Upper lobe of left lung (tissue), 4 donors: ENCODE results near the gene SSC5D.

Experiments
- EP300 ChIP-seq, 4 donors: sonication (generic); formaldehyde crosslinking; IDR thresholded peaks; one replicate each; pipeline ENCODE4 v1.5.1; 2017; ENCODE audit warnings: antibody characterized with exemption in 4 of 4, control low read depth in 2 of 4
- POLR2A ChIP-seq, 4 donors: fragments of 450-650 bp; IDR thresholded peaks; one replicate each; pipeline ENCODE4 v1.5.1; 2016 to 2017; ENCODE audit warnings: antibody characterized with exemption in 4 of 4, mild to moderate bottlenecking in 2 of 4
- POLR2AphosphoS5 ChIP-seq, 2 donors: sonication (generic); formaldehyde crosslinking; IDR thresholded peaks; one replicate each; pipeline ENCODE4 v1.5.1; 2017; ENCODE audit warnings: antibody characterized with exemption in 2 of 2
- TF ChIP-seq, protein P1 (sequence below), 6 experiments: fragments of 450-650 bp in 4 of 6; fragments of 200-600 bp in 2 of 6; sonication (generic) in 2 of 6; IDR thresholded peaks; one replicate each; pipeline ENCODE4 v1.5.1; 2016 to 2019; ENCODE audit warnings: antibody characterized with exemption in 6 of 6

- no peak for TF ChIP-seq POLR2A (IDR thresholded peaks at IDR 0.05)
- TF ChIP-seq, protein P1, sequence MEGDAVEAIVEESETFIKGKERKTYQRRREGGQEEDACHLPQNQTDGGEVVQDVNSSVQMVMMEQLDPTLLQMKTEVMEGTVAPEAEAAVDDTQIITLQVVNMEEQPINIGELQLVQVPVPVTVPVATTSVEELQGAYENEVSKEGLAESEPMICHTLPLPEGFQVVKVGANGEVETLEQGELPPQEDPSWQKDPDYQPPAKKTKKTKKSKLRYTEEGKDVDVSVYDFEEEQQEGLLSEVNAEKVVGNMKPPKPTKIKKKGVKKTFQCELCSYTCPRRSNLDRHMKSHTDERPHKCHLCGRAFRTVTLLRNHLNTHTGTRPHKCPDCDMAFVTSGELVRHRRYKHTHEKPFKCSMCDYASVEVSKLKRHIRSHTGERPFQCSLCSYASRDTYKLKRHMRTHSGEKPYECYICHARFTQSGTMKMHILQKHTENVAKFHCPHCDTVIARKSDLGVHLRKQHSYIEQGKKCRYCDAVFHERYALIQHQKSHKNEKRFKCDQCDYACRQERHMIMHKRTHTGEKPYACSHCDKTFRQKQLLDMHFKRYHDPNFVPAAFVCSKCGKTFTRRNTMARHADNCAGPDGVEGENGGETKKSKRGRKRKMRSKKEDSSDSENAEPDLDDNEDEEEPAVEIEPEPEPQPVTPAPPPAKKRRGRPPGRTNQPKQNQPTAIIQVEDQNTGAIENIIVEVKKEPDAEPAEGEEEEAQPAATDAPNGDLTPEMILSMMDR (IDR thresholded peaks at IDR 0.05): no peak
- no peak for TF ChIP-seq POLR2AphosphoS5 (IDR thresholded peaks at IDR 0.05)
- TF ChIP-seq EP300 (IDR thresholded peaks at IDR 0.05): no peak
Measured at GRCh38 chr19:55449469-55449868, 38.8 kb upstream of the SSC5D start.
